Activated T-helper 1 cell treated with anti-CD3 and anti-CD28 coated beads, Interleukin-2, amount 50 U/mL, for 16 hours (primary cell): ENCODE data around the gene GPD2.

Source experiments
- DNase-seq, 2 donors: peaks; one replicate each; pipeline ENCODE4 v3.0.0-alpha.2; 2020; ENCODE audit warnings: low read depth in 1 of 2, low spot score in 1 of 2

The GPD2 gene

DNA sequence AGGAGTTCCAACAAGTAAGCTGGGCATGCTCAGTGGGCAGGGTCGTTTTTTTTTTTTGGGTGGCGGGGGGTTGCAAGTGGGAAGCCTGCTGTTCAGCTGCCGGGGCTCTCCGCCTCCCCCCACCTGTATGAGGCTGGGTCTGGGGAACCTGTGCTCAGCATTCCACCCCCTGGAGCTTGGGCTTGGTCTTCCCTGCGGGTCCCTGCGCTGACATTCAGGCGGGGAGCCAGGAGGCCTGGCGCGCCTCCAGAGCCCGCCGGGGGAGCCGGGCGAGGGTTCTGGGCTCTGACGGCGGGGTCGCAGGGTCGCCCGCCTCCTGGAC is 822 bp upstream of the GPD2 start:
- DNase-seq: no peak

- DNase-seq: no peak
Measured at GRCh38 chr2:156436497-156437085, 412 bp downstream of the GPD2 start.

- DNase-seq: no peak
Measured at GRCh38 chr2:156437272-156437930, 1.2 kb downstream of the GPD2 start.

DNA sequence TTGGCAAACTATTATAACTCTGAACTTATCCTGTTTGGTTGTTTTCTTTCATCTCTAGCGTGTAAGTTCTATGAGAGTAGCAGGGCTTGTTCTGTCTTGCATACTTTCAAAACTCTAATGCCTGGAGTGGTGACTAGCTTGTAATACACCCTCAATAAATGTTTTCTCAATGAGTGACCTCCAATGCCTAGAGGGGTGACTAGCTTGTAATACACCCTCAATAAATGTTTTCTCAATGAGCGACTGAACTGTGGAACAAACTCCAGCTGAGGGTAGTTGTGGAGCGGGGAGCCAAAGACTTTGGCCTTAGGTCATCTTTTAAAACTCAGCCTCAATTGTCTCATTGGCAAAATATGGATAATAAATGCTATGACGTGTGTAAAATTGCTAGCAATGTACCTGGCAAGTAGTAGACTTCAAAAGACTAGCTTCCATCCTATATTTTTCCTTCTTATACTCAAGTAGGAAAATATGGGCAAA is 1.8 kb downstream of the GPD2 start:
- DNase-seq: no peak

GRCh38 chr2:156443089-156443488 is 6.9 kb downstream of the GPD2 start:
- no peak for DNase-seq

GRCh38 chr2:156445296-156446220 is 9.4 kb downstream of the GPD2 start:
- DNase-seq: no peak

DNA sequence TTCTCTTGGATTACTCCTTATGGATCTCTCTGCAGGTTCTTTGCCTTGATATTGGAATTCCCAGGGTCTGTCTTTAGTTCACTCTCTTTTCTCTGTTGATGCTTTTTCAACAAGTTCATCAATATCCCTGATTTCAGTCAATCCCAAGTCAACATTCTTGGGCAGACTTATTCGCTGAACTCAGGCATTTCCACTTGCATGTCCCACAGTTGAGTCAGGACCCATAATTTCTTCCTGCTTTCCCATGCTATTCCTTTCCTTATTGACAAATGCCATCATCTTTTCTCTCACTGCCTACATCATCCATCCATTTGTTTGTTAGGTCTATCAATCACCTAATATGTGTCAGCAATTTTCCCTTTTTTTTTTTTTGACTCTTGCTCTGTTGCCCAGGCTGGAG is 11.6 kb downstream of the GPD2 start:
- no peak for DNase-seq

DNA sequence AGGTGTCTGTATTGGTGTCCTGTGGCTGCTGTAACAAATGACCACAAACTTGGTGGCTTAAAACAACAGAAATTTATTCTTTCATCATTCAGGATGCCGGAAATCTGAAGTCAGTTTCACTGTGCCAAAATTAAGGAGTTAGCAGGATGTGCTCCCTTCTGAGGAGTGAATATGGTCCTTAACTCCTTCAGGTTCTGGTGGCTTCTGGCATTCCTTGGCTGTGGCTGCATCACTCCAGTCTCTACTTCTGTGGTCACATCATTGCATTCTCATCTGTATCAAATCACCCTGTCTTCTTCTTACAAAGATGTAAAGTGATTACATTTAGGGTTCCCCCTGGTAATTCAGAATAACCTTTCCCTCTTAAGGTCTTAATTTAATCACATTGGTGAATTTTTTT is 12.6 kb downstream of the GPD2 start:
- no peak for DNase-seq

DNA sequence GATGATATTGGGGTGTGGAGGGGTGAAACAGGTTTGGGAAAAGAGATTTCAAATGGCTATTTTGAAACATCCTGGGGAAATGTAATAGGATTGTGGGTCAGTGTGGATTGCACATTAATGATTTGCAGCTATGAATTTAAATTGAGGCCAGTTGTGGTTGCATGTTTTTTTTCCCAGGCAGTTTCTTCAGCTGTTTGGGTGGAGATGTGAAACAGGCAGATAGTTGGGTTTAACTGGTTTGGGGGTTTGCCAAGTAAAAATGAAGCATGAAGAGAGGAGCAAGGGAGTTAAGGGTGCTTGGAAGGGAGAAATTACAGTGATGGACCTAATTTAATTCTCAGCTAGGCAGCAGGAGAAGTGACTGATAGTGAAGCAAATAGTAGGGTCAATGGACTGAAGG is 16.8 kb downstream of the GPD2 start:
- no peak for DNase-seq

GRCh38 chr2:156455361-156455975 is 19.3 kb downstream of the GPD2 start:
- no peak for DNase-seq

DNA sequence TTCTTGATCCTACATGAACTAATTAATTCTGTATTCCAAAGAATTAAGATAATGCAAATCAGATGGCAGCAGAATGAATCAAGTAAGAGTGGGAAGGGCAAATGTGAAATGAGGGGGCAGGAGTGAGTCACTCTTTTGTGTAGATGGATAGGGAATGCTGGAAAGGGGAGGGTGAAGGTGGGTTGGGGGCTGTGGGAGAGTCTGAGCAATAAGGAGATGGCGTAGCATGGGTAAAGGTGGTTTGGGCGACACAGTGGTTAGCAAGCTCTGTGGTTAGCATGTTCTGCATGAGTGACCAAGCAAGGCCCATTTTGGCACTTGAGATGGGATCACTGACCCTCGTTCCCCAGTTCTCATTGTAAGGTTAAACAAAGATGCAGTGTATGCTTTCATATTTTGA is 20.4 kb downstream of the GPD2 start:
- no peak for DNase-seq

- no peak for DNase-seq
Measured at GRCh38 chr2:156457523-156458517, 21.6 kb downstream of the GPD2 start.

DNA sequence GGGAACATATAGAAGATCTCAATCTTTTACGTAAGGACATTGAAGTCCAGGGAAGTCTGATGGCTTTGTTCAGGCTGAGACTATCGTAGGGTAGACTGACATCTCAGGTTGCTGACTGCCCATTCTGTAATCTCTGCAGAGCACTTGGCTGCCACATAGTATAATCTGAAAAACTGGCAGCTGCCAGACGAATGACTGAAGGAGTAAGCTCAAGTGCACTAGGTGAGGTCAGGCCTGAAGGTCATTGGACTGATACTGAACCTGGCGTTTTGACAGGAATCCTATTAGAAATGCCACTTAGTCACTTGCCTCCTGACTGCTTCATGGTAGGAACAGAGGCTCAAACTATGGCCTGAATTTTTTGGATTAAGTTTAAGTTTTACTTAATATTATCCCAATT is 23.5 kb downstream of the GPD2 start:
- no peak for DNase-seq

DNA sequence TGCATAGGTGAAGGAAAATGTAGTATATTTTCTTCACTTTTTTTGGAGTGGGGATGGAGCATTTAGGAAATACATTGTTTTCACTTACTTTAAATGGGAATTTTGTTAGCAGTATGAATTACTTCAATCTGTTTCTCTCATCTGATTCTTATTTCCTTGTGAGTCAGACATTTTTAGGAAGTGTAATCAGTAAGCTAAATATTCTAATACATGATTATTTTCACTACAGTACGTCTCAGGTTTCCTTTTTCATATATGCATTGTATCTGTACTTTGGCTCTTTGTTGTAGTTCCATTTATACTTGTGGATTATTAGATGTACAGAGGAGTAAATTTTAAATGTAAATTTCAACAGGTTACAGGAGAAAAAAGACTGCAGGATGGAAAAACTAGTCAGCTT is 27.9 kb downstream of the GPD2 start:
- DNase-seq: no peak

GRCh38 chr2:156465573-156465972 is 29.4 kb downstream of the GPD2 start:
- no peak for DNase-seq

GRCh38 chr2:156466739-156467405 is 30.7 kb downstream of the GPD2 start:
- DNase-seq: no peak

DNA sequence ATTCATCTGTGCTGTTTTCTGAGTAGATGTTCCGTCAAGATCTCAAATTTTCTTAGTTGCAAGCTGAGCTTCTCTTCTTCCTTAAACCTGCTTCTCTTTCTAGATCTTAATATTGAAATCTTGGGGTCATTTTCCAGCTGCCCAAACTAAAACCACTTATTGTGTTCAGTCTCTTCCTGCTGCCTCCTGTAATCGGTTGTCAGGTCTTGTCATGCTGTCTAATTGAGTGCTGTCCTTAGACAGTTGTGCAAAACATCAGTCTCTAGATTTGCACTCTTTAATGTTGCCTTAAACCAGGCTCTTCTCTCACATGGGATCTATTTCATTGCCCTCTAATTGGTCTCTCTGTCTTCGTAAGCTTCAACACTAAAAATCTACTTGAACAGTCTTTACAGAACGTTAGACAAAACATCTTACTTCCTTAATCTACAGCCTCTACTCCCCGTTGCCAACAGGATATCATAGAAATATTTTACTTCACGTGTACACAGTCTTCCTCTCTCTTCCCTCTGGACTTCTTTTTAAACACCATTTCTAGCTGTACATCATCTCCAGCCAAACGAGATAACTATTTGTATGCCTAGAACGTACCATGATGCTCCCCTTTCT is 34.9 kb downstream of the GPD2 start:
- DNase-seq: no peak

- no peak for DNase-seq
Measured at GRCh38 chr2:156471762-156472161, 35.6 kb downstream of the GPD2 start.

- DNase-seq: no peak
Measured at GRCh38 chr2:156472686-156473085, 36.5 kb downstream of the GPD2 start.

GRCh38 chr2:156473445-156473844 is 37.3 kb downstream of the GPD2 start:
- DNase-seq: no peak
